HG03565 (cell line): ENCODE results near the gene DLD.
"Not testable (repeated sequence)": the region's sequence is repeated elsewhere in the genome, so short reads cannot be mapped to it uniquely, and the experiment has no call there.

Experiments used
- ATAC-seq: cut with Tn5 transposase; IDR thresholded peaks from one replicate; pipeline ENCODE4 v1.9.1; 2021; ENCODE audit warnings: mild to moderate bottlenecking, moderate library complexity; ENCODE audit not compliant: unreplicated experiment

DLD gene

DNA sequence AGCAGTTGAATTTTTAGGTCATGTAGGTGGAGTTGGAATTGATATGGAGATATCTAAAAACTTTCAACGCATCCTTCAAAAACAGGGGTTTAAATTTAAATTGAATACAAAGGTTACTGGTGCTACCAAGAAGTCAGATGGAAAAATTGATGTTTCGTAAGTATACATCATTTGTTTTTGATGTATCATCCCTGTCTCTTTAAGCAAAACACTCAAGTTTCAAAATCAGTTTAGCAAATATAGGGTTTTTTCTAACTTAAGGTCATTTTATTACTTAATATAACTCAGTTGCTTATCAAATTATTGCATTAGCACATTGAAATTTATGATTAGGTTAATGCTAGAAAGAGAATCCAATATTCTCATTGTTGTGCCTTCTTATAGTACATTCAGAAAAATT, 24.6 kb downstream of the DLD start:
- no peak for ATAC-seq

DNA sequence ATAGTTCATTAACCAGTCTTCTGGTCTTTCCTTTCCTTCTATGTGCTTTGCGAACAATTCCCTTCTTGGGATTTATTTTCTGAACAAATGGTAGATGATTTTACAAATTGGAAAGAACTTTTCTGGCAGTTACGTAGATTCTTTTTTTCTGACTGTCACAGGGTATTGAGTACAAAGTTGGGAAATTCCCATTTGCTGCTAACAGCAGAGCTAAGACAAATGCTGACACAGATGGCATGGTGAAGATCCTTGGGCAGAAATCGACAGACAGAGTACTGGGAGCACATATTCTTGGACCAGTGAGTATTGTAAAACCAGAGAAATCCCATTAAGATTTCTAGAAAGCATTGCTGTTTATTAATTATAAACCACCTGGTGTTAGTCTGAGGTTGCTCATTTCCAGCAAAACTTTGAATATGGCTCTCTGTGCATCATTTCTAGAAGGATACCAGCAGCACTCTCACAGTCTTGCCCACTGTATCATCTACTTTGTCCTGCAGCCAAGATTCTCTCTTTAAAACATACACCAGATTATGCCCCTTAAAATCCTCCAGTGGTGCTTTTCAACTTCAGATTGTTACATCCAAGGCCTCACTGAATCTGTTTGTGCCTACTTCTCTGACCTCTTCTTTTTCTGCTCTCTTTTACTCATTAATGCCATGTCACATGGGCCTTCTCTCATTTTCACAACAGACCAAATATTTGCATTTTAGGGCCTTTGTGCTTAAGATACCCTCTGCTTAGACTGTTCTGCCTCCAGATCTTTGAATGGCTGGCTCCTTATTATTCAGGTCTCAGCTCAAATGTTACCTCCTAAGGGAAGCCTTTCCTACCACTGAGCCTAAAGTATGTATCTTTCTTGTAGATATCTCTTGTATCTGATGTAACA, 27.0 kb downstream of the DLD start:
- peak; percentile 63 for ATAC-seq

DNA sequence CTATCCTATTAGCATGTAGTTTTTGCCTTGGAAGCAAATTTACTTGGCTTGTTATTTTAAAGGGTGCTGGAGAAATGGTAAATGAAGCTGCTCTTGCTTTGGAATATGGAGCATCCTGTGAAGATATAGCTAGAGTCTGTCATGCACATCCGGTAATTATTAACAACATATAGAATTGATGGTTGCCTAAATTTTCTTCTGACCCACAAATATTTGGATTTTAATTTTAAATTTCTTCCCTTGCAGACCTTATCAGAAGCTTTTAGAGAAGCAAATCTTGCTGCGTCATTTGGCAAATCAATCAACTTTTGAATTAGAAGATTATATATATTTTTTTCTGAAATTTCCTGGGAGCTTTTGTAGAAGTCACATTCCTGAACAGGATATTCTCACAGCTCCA, 28.0 kb downstream of the DLD start:
- ATAC-seq, result no peak

DNA sequence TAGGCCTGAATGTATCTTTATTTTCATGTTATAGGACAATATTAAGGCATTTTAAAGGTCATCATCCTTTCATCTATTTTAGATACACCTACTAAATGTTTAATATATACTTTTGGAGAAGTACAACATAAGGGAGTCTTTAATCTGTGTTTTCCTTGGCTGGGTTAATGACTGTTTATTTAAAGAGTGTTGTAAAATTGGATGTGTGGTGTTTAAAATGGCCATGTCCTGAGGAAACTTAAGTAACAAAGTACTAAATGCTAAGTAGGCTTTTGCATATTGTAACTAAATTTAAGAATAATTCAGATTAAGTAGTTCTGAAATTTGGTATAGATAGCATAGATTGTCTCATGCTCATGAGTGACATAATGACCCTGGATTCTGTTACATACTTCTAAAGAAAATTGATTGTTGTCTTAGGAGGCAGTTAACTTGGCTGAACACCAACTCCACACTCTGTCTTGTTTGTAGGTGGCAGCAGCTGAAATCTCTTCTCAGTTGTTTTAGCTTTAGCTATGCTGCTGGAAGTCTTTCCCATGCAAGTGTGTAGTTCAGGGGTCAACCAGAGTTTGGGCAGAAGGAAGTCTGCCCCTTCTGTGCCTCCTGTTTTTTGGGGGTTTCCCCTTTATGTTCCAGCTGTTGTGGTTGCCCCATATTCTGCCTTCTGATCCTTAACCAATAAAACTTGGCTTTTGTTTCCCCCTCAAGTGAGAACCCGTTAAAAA, 29.2 kb downstream of the DLD start:
- ATAC-seq, result no peak

DNA sequence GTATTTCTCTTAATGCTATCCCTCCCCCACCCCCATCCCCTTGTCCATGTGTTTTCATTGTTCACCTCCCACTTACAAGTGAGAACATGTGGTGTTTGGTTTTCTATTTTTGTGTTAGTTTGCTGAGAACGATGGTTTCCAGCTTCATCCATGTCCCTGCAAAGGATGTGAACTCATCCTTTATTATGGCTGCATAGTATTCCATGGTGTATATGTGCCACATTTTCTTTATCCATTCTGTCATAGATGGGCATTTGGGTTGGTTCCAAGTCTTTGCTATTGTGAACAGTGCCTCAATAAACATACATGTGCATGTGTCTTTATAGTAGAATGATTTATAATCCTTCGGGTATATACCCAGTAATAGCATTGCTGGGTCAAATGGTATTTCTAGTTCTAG, 30.8 kb downstream of the DLD start:
- not testable (repeated sequence) for ATAC-seq

DNA sequence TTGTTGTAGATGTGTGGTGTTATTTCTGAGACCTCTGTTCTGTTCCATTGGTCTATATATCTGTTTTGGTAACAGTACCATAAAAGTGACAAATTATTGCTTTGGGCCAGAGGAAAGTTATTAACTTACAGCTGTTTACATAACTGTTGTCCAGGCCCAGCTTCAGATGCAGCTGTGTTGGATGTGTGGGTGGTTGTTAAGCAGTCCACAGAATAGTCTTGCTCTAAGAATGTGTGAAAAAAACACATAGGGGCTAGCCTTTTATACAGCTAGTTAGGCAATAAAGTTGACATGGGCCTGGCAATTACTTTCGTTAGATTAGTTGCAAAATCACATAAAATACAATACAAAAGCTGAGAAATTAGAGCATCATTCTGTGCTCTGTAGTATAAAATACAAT, 31.9 kb downstream of the DLD start:
- ATAC-seq, result no peak

DNA sequence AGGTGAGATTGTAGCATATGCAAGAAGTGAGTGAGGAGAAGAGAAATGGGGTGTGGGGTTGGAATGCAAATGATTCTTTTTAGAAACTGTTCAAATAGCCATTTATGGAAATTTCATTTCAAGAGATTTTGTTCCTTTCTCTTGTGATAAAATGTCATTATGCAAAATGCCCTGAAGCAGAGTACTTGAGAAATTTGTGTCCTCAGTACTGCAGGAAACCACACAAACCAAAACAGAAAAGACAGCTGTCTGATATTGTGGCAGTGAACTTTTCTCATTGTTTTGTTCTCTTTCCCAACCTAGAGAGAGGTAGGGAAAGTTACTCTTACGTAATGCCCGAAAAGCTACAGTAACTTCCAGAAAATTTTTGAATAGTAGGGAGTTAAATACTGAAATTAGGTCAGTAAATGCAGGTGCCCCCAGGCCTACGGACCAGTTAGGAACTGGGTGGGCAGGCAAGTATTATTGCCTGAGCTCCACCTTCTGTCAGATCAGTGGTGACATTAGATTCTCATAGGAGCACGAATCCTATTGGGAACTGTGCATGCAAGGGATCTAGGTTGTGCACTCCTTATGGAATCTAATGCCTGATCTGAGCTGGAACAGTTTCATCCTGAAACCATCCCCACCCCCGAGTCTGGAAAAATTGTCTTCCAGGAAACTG, 34.0 kb downstream of the DLD start:
- ATAC-seq, result peak; percentile 87

DNA sequence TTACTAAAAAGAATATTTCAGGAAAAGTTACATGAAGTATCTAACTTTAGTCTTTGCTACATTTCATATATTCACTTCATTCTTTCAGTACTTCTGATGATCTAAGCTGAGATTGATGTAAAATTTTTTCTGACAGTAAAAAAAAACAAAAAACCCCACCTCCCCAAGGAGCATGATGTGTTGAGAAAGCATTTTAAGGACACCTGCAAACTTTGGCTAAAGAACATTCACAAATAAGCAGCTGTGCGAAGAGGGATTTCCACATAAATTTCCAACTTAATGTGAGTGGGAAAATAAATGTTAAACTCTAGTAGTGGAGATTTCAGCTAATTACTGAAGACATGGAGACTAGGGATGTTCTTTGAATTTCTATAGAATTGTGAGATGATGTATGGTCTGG, 35.5 kb downstream of the DLD start:
- ATAC-seq, result no peak

DNA sequence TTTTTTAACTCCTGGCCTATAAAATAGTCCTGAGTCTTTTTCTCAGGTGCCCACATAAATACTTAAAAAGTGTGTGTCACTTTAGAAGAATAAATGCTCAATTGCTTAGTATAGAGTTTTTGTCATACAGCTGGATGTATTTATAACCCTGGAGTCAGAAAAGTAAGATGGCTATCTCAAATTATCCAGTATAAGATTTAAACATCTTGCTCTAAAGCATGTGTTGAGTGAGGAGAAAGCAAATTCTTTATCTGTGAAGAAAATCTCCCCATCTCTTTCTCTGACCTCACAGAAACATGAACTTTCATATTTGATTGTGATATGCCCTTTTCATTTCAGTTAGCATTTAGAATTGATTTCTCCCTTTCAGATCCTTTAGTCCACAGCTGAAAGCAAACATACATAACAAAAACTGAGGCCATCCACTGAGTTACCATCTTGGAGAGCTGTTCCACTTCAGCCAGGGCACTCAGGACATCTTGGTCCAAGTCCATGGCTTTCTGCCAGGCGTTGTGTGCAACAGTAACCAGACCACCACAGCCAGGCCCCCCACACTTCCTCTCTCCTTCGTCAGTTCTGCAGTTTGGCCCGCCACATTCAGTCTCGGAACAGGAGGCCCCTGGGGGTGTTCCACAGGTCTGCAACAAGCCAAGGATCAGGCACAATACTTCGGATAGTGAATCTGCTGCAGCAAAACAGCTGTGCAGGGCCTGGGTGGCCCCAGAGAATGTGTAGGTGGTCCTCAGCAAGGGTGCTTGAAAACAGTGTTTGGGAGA, 40.9 kb downstream of the DLD start:
- ATAC-seq, result no peak

DNA sequence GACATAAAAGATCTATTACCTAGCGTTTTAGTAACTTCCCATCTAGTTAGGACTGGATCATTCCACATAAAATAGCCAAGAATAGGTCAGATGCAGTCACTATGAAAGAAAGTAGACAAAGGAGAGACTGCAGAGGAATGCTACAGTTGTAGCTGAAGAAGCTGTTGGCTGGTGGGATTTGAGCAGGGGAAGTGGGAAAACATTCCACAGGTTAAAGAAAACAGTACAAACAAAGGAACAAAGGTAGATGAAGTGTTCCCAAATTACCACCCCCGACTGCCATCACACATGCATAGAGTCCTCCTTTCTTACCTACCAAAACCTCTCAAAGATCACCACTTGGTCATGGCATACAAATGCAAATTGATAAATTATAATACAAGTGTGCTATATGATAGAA, 41.8 kb downstream of the DLD start:
- no peak for ATAC-seq

DNA sequence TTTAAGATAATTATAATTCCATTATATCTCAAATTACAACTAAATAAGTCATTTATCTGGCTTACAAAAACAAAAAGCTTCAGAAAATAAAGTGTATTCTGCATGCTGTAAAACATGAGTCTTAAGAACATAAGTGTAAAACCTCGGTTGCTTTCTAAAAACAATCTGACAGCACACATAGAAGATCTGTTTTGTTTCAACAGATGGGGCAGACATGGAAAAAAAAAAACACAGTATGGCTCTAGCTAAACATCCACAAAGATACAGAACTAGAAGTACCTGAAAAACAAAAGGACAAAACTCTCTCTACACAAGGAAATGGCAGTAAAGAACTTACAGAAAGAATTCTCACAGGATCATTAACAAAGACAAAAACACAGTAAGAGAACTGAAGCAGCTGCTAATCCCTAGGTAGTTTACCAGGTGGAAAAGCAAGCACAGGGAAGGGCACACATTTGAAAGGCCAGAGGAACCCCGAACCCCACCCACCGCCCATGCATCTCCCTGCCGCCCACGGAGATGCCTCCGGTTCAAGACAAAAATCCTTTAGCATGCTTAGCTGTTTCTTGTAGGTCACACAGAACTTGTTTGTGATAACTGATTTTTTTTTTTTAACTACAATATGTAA, 42.5 kb downstream of the DLD start:
- ATAC-seq, result no peak

DNA sequence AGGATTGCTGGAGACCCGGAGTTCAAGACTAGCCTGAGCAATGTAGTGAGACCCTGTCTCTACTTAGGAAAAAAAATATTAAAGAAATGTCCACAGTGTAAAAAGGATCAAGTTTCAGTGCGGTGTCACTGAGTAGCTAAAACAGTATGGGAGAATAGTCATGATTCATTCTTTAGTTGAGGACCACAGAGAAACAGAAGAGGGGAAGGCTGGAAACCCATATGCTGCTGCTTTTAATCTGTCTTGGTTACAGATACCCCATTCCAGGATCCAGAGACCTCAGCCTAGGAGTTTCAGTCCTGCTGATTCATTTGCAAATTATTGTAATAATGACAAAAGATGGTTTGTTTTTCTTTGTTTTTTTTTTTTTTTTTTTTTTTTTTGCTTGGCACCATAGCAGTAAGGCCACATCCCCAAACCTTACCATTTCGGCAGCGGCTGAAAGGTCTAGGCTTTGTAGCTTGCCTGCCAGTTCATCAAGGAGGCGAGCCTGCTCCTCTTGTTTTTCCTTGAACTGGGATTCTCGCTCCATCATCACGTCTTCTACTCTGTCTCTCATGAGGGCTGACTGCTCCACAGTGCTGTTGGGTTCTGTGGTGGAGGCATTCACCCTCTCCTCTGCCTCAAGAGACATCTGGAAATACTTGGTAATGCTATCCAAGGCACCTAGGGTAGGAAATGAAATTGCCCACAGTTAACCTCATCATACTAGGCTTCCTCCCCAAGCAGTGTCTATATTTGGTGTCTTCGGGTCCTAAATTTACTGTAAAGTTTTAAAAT, 44.2 kb downstream of the DLD start:
- ATAC-seq, result no peak

DNA sequence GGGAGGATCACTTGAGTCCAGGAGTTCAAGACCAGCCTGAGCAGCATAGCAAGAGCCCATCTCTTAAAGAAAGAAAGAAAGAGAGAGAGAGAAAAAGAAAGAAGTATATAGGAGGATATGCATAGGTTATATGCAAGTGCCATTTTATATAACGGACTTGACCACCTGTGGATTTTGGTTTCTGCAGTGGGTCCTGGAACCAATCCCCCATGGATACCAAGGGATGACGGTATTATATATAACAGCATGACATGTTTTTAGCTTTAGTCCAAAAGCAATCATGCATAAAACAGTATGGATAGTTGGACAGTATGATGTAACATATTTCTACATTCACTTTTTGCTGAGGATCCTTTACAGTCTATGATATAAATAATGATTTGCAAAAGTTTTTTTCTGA, 45.3 kb downstream of the DLD start:
- no peak for ATAC-seq

DNA sequence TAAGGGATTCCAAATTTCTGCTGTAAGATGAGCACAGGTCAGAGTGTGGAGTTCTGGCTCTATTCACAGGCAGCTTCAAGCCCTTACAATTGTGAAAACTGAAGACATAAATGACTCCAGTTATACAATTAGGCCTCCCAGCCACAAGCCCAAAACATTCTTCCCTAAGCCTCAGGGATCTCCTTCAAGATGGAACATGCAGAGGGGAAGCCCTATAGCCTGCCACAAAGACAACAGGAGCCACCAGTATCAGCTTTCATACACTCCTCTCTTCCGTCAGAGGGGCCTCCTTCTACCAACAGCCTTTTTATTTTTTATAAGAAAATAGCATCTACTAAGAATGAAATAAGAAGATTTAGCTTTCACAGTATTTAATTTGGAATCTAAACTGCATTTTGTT, 46.5 kb downstream of the DLD start:
- ATAC-seq, result no peak

DNA sequence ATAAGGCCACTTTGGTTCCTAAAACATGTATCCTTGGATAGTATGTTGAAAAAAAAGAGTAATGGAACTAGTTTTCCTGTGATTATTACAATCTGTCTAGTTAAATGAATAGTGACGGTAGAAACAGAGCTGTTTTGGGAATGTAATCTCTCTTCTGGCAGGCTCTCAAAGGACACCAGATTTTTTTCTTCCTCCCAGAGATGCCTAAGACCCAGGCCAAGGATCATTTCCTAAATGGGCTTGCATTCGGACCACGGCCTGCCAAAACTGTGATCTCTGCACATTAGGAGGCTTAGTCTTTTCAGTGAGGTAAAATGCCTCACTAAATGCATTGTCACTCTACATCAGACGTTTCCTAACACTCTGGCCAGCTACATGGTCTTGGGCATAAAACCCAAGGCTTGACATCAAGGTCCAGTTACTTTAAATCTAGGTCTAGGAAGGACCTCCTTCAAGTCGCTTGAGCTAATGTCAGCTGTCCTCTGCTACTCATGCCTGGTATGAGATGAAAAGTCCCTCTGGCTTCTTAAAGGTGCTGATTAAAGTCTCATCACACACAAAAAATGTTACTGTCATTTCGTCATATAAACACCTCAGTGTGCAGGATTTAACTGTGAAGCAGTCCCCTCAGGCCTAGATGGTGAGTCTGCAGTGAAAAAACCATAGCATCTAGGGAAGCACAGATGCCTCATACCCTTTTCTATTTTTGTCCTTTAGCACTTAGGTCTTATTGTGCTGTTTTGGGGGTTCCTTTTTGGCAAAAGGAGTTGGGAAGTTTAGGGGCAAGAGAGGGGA, 47.7 kb downstream of the DLD start:
- ATAC-seq, result no peak

DNA sequence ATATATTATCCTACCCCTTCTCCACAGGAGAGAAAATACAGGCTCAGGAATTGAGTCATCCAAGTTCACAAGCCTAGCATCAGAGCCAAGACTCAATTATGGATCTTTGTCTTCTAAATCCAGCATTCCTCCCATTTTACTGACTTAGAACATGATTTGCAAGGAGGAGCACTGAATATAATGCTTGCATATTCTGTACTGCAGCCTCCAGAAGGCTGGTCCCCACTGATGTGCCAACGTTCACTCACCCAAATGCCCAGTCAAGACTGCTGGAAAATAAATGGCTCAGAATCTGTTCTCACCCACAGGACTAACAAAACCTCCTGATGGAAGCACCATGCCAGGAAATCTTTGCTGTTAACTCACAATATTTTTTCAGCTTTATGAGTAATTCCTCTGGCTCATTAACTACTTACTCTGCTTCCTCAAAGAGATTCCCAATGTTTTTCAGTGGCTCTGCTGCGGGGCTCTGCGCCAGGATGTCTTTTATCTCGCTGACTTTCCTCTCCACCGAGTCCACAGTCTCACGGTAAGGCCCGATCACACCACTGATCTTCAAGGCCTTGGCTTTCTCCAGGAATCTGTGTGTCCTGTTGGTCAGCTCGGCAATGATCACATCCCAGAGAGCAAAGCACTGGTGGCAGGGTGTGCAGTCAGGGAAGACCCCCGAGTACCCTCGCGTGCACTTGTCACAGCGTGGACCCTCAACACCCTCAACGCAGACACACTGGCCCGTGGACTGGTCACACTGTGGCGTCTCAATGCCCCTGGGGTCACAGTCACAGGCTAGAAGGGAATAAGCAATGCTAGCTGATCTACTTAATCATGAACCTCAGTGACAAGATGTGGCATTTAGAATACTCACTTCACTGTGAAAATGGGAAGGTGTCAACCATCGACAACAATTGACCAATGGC, 48.8 kb downstream of the DLD start:
- ATAC-seq, result no peak

DNA sequence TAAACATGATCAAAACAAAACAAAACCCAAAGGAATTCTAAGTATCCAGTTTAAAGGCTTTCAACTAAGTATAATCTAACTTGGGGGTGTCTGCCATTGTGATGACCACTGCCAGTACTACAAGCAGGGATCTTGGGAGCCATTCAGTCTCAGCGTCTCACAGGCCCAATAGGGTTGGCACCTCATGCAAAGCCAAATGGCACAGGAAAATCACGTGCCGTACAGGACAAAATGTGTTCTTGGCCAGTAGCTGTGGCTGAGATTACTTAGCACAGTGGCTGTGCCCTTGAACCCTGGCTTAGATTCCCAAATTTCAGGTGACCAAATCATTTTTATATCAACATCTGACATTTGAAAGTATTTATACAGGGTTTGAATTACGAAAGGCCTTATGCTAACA, 50.0 kb downstream of the DLD start:
- no peak for ATAC-seq

DNA sequence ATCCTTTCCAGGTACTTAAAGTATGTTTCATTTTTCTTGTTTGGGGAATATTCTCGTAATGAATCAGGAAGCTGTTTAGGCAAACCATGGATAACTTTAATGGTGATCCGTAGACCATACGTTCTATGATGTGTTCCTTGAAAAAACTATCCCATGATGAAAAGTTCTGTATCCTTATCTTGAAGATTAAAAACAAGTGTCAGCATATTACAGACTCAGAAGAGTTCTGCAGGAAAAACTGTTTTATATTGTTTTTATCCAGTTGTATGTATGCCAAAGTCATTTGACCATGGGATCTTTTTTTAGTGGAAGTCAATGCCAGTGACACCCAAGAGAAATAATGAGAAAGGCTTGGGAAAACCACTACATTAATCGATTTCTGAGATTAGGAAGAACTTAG, 52.0 kb downstream of the DLD start:
- no peak for ATAC-seq
